HG03095 (cell line): ENCODE results near the gene SLC33A1.
"Not testable (repeated sequence)": the region's sequence is repeated elsewhere in the genome, so short reads cannot be mapped to it uniquely, and the experiment has no call there.

Experiments
- ATAC-seq: cut with Tn5 transposase; IDR thresholded peaks from one replicate; pipeline ENCODE4 v1.9.1; 2021; ENCODE audit warnings: moderate library complexity; ENCODE audit not compliant: unreplicated experiment

The SLC33A1 gene

GRCh38 chr3:155854141-155854940, at the start of gene SLC33A1:
TSS of gene SLC33A1 (minus strand) at chr3:155854427. CDS start at chr3:155853997, 430 bp downstream.
- peak; percentile 93 for ATAC-seq

GRCh38 chr3:155895379-155895900, 41.2 kb upstream of the SLC33A1 start:
- no peak for ATAC-seq

DNA sequence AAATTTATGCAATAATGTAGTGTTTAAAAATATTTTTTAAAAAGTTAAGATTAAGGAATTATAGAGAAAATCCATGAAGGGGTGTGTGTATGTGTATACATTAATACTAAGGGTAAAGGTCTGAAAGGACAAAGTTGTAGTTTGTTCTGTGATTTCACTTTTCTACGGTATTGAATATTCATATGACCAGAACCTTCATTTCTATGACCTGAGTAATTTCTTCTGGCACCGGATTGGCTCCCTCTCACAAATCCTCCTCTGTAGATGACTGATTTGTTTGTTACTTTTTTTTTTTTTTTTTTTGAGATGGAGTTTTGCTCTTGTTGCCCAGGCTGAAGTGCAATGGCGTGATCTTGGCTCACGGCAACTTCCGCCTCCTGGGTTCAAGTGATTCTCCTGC, 37.1 kb upstream of the SLC33A1 start:
- ATAC-seq, result no peak

DNA sequence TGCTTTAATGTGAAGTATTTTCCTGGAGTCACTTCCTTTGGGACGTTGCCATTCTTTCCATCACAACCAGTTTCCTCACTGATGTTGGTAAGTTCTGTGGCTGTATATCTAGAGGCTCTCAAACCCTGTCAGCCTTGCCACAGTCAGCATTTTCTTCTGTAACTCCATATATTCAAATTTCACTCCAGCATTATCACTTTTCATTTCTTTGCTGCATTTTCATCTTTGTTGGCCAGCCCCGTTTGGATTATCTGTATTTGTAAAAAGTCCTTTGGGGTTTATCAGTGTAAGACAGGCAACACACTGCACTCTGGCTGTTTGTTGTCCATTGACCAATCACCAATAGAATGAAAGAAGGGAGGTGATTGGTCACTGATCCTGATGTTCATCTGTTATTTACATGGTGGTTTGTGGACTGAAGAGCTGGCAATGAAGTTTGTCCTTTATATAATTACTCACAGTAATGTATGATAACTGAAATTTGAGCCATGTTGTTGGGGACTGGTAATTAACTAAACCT, 36.5 kb upstream of the SLC33A1 start:
- no peak for ATAC-seq

DNA sequence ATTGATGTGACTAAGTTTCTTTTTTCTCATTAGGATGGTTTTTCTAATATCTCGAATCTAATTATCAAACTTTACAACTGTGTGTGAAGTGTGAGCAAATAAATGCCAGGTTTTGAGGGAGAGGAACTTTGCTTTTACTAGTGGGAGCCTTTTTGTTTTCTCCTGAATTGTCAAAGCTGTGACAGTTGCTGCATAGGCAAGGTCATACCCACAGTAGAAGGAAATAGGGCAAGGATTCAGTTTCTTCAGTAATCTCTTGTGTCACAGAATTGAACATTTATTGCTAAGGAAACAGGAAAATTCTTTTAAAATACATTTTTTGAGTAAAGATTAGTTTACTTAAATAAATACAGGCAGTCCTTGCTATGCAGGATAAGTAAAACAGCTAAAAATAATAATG, 35.7 kb upstream of the SLC33A1 start:
- no peak for ATAC-seq

DNA sequence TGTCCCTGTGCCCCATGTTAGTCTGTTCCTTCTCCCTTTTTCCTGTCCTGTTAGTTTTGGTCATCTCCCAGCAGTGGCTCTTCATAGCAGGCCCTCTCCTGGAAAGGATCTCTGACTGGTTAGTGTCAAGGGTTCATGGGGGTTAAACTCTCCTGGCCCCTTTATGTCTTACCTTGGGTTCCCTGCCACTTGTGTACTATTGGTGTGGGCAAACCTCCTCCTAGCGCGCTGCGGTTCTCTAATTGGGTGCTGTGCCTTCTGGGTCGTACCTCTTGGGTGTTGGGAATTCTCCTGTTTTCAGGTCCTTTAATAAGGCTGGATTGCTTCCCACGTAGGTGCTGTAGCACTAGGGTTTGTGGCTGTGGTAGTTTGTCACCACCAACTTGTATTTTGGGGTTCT, 35.0 kb upstream of the SLC33A1 start:
- no peak for ATAC-seq

- no peak for ATAC-seq
These were observed 32.7 kb upstream of the SLC33A1 start for GRCh38 chr3:155886915-155887314.

DNA sequence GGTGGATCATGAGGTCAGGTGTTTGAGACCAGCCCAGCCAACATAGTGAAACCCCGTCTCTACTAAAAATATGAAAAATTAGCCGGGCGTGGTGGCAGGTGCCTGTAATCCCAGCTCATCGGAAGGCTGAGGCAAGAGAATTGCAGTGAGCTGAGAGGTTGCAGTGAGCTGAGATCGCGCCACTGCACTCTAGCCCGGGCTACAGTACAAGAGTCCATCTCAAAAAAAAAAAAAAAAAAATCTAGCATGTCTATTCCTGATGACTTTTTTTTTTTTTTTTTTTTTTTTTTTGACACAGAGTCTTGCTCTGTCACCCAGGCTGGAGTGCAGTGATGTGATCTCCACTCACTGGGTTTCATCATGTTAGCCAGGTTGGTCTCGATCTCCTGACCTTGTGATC, 32.1 kb upstream of the SLC33A1 start:
- ATAC-seq, result not testable (repeated sequence)

DNA sequence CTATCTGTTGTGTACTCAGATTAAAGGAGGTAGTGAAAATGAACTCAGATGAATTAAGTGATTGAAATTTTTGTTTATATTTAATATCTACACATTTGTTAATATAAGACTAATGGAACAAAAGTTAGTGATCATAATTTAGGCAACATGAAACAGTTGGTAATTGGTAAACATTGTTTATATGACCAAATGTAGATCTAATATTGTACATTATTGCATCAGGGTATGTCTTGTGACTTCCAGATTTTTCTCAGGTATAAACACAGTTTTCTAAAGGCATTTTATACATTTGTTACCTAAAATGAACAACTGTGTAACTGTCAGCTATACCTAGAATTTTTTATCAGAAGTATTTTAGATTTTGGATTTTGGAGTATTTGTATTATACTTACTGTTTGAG, 31.1 kb upstream of the SLC33A1 start:
- no peak for ATAC-seq

DNA sequence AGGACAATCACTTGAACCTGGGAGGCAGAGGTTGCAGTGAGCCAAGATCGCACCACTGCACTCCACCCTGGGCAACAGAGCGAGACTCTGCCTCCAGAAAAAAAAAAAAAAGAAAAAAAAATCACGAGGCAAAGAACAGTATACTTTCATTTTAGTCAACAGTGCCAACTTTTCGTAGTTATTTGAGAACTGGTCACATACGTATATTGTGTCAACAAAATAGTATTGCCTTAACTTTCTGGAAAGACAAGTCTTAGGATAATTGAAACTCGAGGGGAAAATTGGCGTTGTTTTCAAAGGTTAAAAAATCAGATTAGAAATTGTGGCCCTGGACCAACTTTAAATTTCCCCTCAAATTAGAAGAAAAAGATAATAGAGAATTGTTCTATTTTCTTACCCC, 30.1 kb upstream of the SLC33A1 start:
- ATAC-seq, result no peak

GRCh38 chr3:155880286-155880685, 26.1 kb upstream of the SLC33A1 start:
- ATAC-seq, result no peak

DNA sequence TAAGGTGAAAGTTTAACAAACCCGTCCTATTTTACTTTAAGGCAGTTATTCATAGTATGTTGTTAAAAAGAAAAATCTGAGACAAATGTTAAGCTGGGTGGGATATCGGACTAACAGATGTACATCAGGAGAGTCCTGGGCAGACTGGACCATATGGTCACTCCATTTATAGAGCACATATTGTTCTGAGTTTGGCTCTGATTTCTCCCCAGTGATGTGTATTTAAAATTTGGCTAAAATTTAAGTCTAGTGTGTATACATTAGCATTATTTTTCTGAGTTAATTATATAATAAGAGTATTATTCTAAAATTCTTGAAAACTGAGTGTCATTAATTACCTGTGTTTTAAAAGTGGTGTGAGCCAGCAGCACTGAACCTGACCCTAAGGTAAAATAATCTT, 22.3 kb upstream of the SLC33A1 start:
- ATAC-seq, result no peak

GRCh38 chr3:155876037-155876436, 21.8 kb upstream of the SLC33A1 start:
- ATAC-seq, result no peak

DNA sequence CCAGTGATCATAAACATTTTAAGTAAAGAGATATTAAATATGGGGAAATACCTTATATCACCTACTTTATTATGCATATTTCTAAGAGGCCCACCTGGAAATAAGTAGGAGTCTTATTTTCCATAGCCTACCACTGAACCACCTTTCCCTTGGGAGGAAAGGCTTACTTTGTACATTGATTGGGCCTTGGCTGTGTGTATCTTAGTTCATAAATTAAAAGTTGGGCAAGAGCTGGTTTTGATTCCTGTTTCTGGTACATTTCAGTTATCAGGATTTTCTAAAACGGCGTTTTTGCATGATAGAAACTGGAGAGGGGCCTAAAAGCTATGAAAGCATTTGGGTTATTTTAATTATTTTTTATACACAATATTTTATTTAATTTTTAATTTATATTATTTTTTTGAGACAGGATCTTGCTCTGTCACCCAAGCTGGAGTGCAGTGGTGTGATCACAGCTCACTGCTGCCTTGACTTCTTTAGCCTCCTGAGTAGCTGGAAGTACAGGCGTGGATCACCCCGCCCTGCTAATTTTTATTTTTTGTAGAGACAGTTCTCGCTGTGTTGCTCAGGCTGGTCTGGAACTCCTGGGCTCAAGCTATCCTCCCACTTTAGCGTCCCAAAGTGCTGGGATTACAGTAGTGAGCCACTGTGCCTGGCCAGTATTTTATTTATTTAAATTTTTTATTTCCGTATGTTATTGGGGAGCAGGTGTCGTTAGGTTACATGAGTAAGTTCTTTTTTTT, 18.8 kb upstream of the SLC33A1 start:
- no peak for ATAC-seq

- peak; percentile 4 for ATAC-seq
These were observed 17.5 kb upstream of the SLC33A1 start for GRCh38 chr3:155871746-155872158.

- peak; percentile 27 for ATAC-seq
These were observed 16.9 kb upstream of the SLC33A1 start for GRCh38 chr3:155870945-155871745.

- ATAC-seq, result peak; percentile 91
These were observed 16.1 kb upstream of the SLC33A1 start, which contains the start of gene GMPS for GRCh38 chr3:155870133-155870944. TSS of gene GMPS (plus strand) at chr3:155870650. CDS start at chr3:155870871, 221 bp downstream.

DNA sequence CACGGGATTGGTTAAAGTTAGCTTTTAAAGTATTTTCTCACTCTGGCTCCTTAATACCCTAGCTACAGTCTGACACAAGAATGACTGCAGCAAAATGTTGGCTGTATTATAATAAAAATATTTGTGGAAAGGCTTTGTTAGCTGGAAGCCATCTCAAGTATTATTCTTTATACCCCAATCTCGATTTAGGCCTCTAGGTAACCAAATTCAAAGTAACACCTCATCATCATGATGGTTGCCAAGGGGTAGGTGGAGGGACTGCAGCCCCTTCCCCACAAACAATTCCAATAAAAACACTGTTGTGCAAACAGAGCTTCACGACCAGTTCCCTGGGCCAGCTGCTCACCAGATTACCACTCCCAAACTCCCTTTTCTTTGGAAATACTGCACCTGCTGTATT, 15.5 kb upstream of the SLC33A1 start:
- ATAC-seq, result no peak

GRCh38 chr3:155863072-155863784, 9.0 kb upstream of the SLC33A1 start:
- ATAC-seq, result no peak
